Measurements from ENCODE around the gene KRCC1. TPM values are rescaled to one million over a fixed set of nuclear protein-coding genes. Genes with fewer than 3 reads are reported as not detected.

KRCC1 gene
- total and polyA plus RNA-seq, 10 donors, result 20.4 to 42.3 (median 27.8) TPM

DNA sequence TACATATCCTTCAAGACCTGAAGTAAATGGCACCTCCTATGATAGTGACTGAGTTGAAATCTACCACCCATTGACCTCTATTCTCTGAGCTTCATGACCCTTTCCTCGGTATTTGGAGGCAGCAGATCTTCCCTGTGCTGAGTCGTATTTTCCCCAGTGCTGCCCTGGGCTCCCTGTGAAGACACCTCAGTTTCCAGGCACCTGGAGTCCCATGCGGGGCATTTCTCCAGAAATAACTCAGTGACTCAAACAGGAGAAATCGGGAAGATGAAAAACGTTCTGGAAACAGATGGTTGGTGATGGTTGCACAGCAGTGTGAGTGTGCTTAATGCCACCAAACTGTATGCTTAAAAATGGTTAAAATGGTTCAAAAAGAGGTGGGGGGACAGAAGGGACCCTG is 30.0 kb upstream of the KRCC1 start:
- no peak for TF ChIP-seq POLR2A (IDR thresholded peaks at IDR 0.05)
- TF ChIP-seq, protein P1, sequence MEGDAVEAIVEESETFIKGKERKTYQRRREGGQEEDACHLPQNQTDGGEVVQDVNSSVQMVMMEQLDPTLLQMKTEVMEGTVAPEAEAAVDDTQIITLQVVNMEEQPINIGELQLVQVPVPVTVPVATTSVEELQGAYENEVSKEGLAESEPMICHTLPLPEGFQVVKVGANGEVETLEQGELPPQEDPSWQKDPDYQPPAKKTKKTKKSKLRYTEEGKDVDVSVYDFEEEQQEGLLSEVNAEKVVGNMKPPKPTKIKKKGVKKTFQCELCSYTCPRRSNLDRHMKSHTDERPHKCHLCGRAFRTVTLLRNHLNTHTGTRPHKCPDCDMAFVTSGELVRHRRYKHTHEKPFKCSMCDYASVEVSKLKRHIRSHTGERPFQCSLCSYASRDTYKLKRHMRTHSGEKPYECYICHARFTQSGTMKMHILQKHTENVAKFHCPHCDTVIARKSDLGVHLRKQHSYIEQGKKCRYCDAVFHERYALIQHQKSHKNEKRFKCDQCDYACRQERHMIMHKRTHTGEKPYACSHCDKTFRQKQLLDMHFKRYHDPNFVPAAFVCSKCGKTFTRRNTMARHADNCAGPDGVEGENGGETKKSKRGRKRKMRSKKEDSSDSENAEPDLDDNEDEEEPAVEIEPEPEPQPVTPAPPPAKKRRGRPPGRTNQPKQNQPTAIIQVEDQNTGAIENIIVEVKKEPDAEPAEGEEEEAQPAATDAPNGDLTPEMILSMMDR (IDR thresholded peaks at IDR 0.05 in 8 of 11, conservative IDR thresholded peaks at IDR 0.05 in 3 of 11), result no peak
- Histone ChIP-seq H3K27me3 (replicated peaks in 1 of 7) (no peaks in the 10 kb centered on the region), H3K27ac (no peak overlapping the region), H3K4me3 (no peak overlapping the region), H3K4me1 (peaks cover 0 to 9% (median 0%) of the 10 kb centered on the region in 6 donors), H3K36me3 (no peaks in the 10 kb centered on the region), H3K9me3 (no peaks in the 10 kb centered on the region)
- intact Hi-C loops (cut with DNase I; ENCODE audit: low total_unique reads), result no loop called here
- 80 to 88% (median 86%) methylated on average over 5 of the region's 5 CpGs for WGBS, 5 donors
- no peak for DNase-seq

DNA sequence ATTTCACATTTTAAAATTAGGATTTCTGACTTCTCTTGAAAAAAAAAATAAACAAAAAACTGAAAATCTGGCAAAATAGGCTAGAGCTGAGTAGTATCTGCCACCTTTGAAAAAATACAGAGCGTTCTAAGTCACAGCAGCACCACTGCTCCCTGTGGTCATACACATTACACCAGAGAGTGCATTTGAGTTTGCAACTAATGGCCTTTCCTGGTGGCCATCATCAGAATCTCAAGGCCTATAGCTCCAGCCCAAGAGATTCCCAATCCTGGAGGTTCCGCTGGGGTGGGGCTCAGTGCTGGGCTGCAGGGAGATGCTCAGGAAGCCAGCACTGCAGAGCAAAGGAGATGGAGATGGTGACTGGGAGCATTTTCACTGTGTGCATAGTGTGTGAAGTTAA is 29.5 kb upstream of the KRCC1 start:
- no peaks in the 10 kb centered on the region for H3K9me3 ChIP-seq
- intact Hi-C loops (cut with DNase I; ENCODE audit: low total_unique reads), result no loop called here
- TF ChIP-seq POLR2A (IDR thresholded peaks at IDR 0.05) (no peak), POLR2AphosphoS5 (IDR thresholded peaks at IDR 0.05) (no peak)
- TF ChIP-seq, protein P1 (IDR thresholded peaks at IDR 0.05 in 8 of 11, conservative IDR thresholded peaks at IDR 0.05 in 3 of 11), result no peak
- DNase-seq, result no peak
- H3K27me3 ChIP-seq (replicated peaks in 1 of 7), result no peaks in the 10 kb centered on the region
- H3K4me3 ChIP-seq, result no peak overlapping the region
- H3K4me1 ChIP-seq, result peaks cover 0 to 4% (median 0%) of the 10 kb centered on the region in 6 donors
- no peak overlapping the region for H3K27ac ChIP-seq
- 89 to 99% (median 94%) methylated on average over 2 of the region's 2 CpGs for WGBS, 5 donors
- H3K36me3 ChIP-seq, result no peaks in the 10 kb centered on the region

DNA sequence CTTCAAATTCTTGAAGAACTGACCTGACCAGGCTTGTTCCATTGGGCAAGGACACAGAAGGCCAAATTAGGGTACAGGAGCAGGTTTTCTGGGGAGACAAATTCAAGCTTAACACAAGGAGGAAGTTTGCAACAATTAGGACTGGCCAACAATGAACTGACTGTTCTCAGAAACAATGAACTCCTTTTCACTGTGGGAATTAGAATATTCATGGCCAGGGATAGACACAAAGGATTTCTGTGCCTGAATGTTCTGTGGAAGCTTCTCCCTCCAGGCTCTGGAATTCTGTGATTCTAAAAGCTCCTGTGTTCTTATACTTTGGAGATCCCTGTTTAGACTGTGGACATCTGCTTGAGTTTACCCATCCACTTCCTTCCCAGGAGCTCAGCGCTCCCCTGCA is 27.2 kb upstream of the KRCC1 start:
- no peak overlapping the region for H3K27ac ChIP-seq
- DNase-seq, result no peak
- no peaks in the 10 kb centered on the region for H3K4me1 ChIP-seq
- TF ChIP-seq, protein P1 (IDR thresholded peaks at IDR 0.05 in 8 of 11, conservative IDR thresholded peaks at IDR 0.05 in 3 of 11), result no peak
- TF ChIP-seq POLR2AphosphoS5 (IDR thresholded peaks at IDR 0.05) (no peak), POLR2A (IDR thresholded peaks at IDR 0.05) (no peak)
- H3K9me3 ChIP-seq, result no peaks in the 10 kb centered on the region
- no peaks in the 10 kb centered on the region for H3K27me3 ChIP-seq (replicated peaks in 1 of 7)
- intact Hi-C loops (cut with DNase I; ENCODE audit: low total_unique reads), result no loop called here
- no peak overlapping the region for H3K4me3 ChIP-seq
- no peaks in the 10 kb centered on the region for H3K36me3 ChIP-seq
- WGBS, 5 donors, result 79 to 95% (median 92%) methylated on average over 1 of the region's 1 CpG

DNA sequence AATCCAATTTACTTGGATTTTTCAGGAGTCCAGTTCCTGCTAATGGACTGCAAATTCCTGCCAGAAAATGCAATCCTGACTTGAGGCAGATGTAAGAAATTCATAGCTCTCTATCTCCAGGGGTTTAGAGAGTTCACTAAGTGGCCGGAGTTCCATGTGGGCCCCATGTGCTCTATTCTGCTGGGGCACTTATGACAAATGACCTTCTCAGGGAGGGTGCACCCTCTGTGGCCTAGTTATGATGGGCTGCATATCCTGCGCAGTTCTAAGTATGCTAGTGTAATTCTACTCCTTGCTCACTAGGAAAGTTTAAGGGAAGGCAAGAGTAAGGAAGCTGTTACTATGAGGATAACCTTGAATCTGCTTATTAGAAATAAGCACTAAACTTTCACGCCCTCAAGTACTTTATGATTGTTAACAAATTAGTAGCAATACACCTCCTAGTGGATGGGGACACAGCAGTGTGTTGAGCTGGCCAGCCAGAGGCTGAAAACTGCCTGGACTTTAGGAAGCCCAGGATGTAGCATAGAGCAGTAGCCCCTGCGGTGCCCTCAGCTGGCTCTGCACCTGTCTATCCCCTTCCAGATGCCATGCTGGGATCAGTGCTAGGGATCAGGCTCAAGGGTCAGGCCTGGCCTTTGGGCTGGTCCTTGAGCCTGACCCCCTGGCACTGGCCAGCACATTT is 26.5 kb upstream of the KRCC1 start:
- Histone ChIP-seq H3K9me3 (no peaks in the 10 kb centered on the region), H3K27me3 (replicated peaks in 1 of 7) (no peaks in the 10 kb centered on the region), H3K27ac (no peak overlapping the region), H3K36me3 (no peaks in the 10 kb centered on the region), H3K4me3 (no peak overlapping the region), H3K4me1 (no peaks in the 10 kb centered on the region)
- WGBS, 5 donors, result 70 to 87% (median 84%) methylated on average over 4 of the region's 4 CpGs
- TF ChIP-seq, protein P1 (IDR thresholded peaks at IDR 0.05 in 8 of 11, conservative IDR thresholded peaks at IDR 0.05 in 3 of 11), result no peak
- intact Hi-C loops (cut with DNase I; ENCODE audit: low total_unique reads), result no loop called here
- no peak for DNase-seq
